ENCODE data around the gene ROR2.

The ROR2 gene

GRCh38 chr9:91948597-91949391 lies 1.2 kb downstream of the ROR2 start:
- DNase-seq (ENCODE audit: low read depth in 2 of 3, low spot score in 2 of 3) = peak in 1 of 3 experiments; percentile 6

GRCh38 chr9:91948101-91948596 lies 1.9 kb downstream of the ROR2 start:
- no peak for DNase-seq (ENCODE audit: low read depth in 2 of 3, low spot score in 2 of 3)

- DNase-seq (ENCODE audit: low read depth in 2 of 3, low spot score in 2 of 3) = no peak
Observed at GRCh38 chr9:91946653-91947488, 3.2 kb downstream of the ROR2 start.

- no peak for DNase-seq (ENCODE audit: low read depth in 2 of 3, low spot score in 2 of 3)
Observed at GRCh38 chr9:91946196-91946595, 3.8 kb downstream of the ROR2 start.

GRCh38 chr9:91945277-91946085 lies 4.5 kb downstream of the ROR2 start:
- DNase-seq (ENCODE audit: low read depth in 2 of 3, low spot score in 2 of 3) = no peak

GRCh38 chr9:91944711-91945110 lies 5.3 kb downstream of the ROR2 start:
- DNase-seq (ENCODE audit: low read depth in 2 of 3, low spot score in 2 of 3) = no peak

GRCh38 chr9:91943478-91944470 lies 6.3 kb downstream of the ROR2 start:
- no peak for DNase-seq (ENCODE audit: low read depth in 2 of 3, low spot score in 2 of 3)

GRCh38 chr9:91942201-91942600 lies 7.8 kb downstream of the ROR2 start:
- no peak for DNase-seq (ENCODE audit: low read depth in 2 of 3, low spot score in 2 of 3)

GRCh38 chr9:91939978-91940377 lies 10.1 kb downstream of the ROR2 start:
- no peak for DNase-seq (ENCODE audit: low read depth in 2 of 3, low spot score in 2 of 3)

- no peak for DNase-seq (ENCODE audit: low read depth in 2 of 3, low spot score in 2 of 3)
Observed at GRCh38 chr9:91937727-91938126, 12.3 kb downstream of the ROR2 start.

GRCh38 chr9:91937056-91937455 lies 13.0 kb downstream of the ROR2 start:
- DNase-seq (ENCODE audit: low read depth in 2 of 3, low spot score in 2 of 3) = no peak

- no peak for DNase-seq (ENCODE audit: low read depth in 2 of 3, low spot score in 2 of 3)
Observed at GRCh38 chr9:91935805-91936514, 14.1 kb downstream of the ROR2 start.

- no peak for DNase-seq (ENCODE audit: low read depth in 2 of 3, low spot score in 2 of 3)
Observed at GRCh38 chr9:91935066-91935749, 14.8 kb downstream of the ROR2 start.

GRCh38 chr9:91934654-91935053 lies 15.4 kb downstream of the ROR2 start:
- no peak for DNase-seq (ENCODE audit: low read depth in 2 of 3, low spot score in 2 of 3)

- DNase-seq (ENCODE audit: low read depth in 2 of 3, low spot score in 2 of 3) = no peak
Observed at GRCh38 chr9:91933556-91934352, 16.3 kb downstream of the ROR2 start.

GRCh38 chr9:91930475-91930874 lies 19.6 kb downstream of the ROR2 start:
- no peak for DNase-seq (ENCODE audit: low read depth in 2 of 3, low spot score in 2 of 3)

- no peak for DNase-seq (ENCODE audit: low read depth in 2 of 3, low spot score in 2 of 3)
Observed at GRCh38 chr9:91929331-91929730, 20.7 kb downstream of the ROR2 start.

GRCh38 chr9:91927922-91928510 lies 22.0 kb downstream of the ROR2 start:
- DNase-seq (ENCODE audit: low read depth in 2 of 3, low spot score in 2 of 3) = no peak

Data from activated CD8-positive, alpha-beta memory T cell treated with anti-CD3 and anti-CD28 coated beads for 48 hours (primary cell).